ENCODE results near the gene LILRB4. TPM values are rescaled to one million over a fixed set of nuclear protein-coding genes. Genes with fewer than 3 reads are reported as not detected.
"Not testable (repeated sequence)": the region's sequence is repeated elsewhere in the genome, so short reads cannot be mapped to it uniquely, and the experiment has no call there.

LILRB4 gene
- total and polyA plus RNA-seq, 4 donors = 8.0 to 153 (median 19.0) TPM

DNA sequence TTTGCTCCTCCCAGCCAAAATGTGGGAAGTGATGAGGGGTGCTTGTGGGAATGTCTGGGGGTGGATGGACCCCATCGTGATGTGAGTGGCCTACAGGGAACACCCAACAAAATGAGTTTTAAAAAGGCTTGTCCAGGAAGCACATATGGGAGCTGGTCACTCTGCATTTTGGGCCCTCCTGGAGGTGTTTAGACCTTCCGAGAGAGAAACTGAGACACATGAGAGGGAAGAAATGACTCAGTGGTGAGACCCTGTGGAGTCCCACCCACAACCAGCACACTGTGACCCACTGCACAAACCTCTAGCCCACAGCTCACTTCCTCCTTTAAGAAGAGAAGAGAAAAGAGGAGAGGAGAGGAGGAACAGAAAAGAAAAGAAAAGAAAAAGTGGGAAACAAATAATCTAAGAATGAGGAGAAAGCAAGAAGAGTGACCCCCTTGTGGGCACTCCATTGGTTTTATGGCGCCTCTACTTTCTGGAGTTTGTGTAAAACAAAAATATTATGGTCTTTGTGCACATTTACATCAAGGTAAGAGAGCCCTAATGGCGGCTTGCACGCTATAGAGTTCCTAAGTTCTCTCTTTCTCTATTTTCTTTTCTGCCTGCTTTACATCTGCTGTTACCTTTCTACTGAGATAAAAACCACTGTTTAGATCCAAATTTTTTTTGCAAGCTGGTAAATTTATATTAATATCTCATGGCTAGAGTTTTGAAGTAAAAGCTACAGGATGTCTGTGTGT lies 45.8 kb upstream of the LILRB4 start:
- H3K4me1 ChIP-seq (ENCODE audit: control insufficient read depth in 5 of 5, insufficient read depth in 5 of 5, low read length in 5 of 5) = no peaks in the 10 kb centered on the region
- peak; percentile 19 for ATAC-seq (ENCODE audit: insufficient read depth, low FRiP score)
- TF ChIP-seq, protein P1, sequence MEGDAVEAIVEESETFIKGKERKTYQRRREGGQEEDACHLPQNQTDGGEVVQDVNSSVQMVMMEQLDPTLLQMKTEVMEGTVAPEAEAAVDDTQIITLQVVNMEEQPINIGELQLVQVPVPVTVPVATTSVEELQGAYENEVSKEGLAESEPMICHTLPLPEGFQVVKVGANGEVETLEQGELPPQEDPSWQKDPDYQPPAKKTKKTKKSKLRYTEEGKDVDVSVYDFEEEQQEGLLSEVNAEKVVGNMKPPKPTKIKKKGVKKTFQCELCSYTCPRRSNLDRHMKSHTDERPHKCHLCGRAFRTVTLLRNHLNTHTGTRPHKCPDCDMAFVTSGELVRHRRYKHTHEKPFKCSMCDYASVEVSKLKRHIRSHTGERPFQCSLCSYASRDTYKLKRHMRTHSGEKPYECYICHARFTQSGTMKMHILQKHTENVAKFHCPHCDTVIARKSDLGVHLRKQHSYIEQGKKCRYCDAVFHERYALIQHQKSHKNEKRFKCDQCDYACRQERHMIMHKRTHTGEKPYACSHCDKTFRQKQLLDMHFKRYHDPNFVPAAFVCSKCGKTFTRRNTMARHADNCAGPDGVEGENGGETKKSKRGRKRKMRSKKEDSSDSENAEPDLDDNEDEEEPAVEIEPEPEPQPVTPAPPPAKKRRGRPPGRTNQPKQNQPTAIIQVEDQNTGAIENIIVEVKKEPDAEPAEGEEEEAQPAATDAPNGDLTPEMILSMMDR (IDR thresholded peaks at IDR 0.05; ENCODE audit: control extremely low read depth, extremely low read depth) = no peak
- no peaks in the 10 kb centered on the region for H3K36me3 ChIP-seq (ENCODE audit: control insufficient read depth in 4 of 4, insufficient read depth in 4 of 4, low read length in 4 of 4)
- no peak overlapping the region for H3K27ac ChIP-seq (ENCODE audit: low read depth in 1 of 2, low read length in 1 of 2)
- DNase-seq = no peak
- no peaks in the 10 kb centered on the region for H3K27me3 ChIP-seq (ENCODE audit: control insufficient read depth in 3 of 3, insufficient read depth in 3 of 3, low read length in 2 of 3)
- H3K9me3 ChIP-seq (ENCODE audit: control insufficient read depth in 4 of 4, insufficient read depth in 3 of 4, low read length in 3 of 4) = peaks cover 0 to 3% (median 1%) of the 10 kb centered on the region in 4 donors
- H3K4me3 ChIP-seq = no peak overlapping the region
- 65 to 82% methylated on average over 5 of the region's 5 CpGs for WGBS, 2 donors
- no peak overlapping the region for H3K9ac ChIP-seq (ENCODE audit: insufficient read depth in 1 of 2, low read length in 2 of 2)

- Histone ChIP-seq H3K27ac (ENCODE audit: low read depth in 1 of 2, low read length in 1 of 2) (no peak overlapping the region), H3K9me3 (ENCODE audit: control insufficient read depth in 4 of 4, insufficient read depth in 3 of 4, low read length in 3 of 4) (peaks cover 0 to 2% (median 0%) of the 10 kb centered on the region in 4 donors), H3K4me1 (ENCODE audit: control insufficient read depth in 5 of 5, insufficient read depth in 5 of 5, low read length in 5 of 5) (no peaks in the 10 kb centered on the region), H3K36me3 (ENCODE audit: control insufficient read depth in 4 of 4, insufficient read depth in 4 of 4, low read length in 4 of 4) (no peaks in the 10 kb centered on the region), H3K9ac (ENCODE audit: insufficient read depth in 1 of 2, low read length in 2 of 2) (no peak overlapping the region), H3K4me3 (no peak overlapping the region), H3K27me3 (ENCODE audit: control insufficient read depth in 3 of 3, insufficient read depth in 3 of 3, low read length in 2 of 3) (no peaks in the 10 kb centered on the region)
- ATAC-seq (ENCODE audit: insufficient read depth, low FRiP score) (no peak), DNase-seq (no peak)
- TF ChIP-seq, protein P1 (IDR thresholded peaks at IDR 0.05; ENCODE audit: control extremely low read depth, extremely low read depth) = no peak
- 81 to 89% methylated on average over 4 of the region's 4 CpGs for WGBS, 2 donors
Observed at GRCh38 chr19:54620464-54620863, 42.3 kb upstream of the LILRB4 start.

GRCh38 chr19:54622431-54622830 lies 40.4 kb upstream of the LILRB4 start:
- no peak for DNase-seq
- no peaks in the 10 kb centered on the region for H3K27me3 ChIP-seq (ENCODE audit: control insufficient read depth in 3 of 3, insufficient read depth in 3 of 3, low read length in 2 of 3)
- H3K4me3 ChIP-seq = no peak overlapping the region
- peaks cover 0 to 4% (median 0%) of the 10 kb centered on the region in 4 donors for H3K9me3 ChIP-seq (ENCODE audit: control insufficient read depth in 4 of 4, insufficient read depth in 3 of 4, low read length in 3 of 4)
- H3K9ac ChIP-seq (ENCODE audit: insufficient read depth in 1 of 2, low read length in 2 of 2) = no peak overlapping the region
- no peaks in the 10 kb centered on the region for H3K4me1 ChIP-seq (ENCODE audit: control insufficient read depth in 5 of 5, insufficient read depth in 5 of 5, low read length in 5 of 5)
- H3K36me3 ChIP-seq (ENCODE audit: control insufficient read depth in 4 of 4, insufficient read depth in 4 of 4, low read length in 4 of 4) = no peaks in the 10 kb centered on the region
- TF ChIP-seq, protein P1 (IDR thresholded peaks at IDR 0.05; ENCODE audit: control extremely low read depth, extremely low read depth) = no peak
- no peak overlapping the region for H3K27ac ChIP-seq (ENCODE audit: low read depth in 1 of 2, low read length in 1 of 2)
- WGBS, 2 donors = 65 to 77% methylated on average over 4 of the region's 4 CpGs
- ATAC-seq (ENCODE audit: insufficient read depth, low FRiP score) = no peak

- not testable (repeated sequence) for H3K27ac ChIP-seq (ENCODE audit: low read depth in 1 of 2, low read length in 1 of 2); DNase-seq; H3K9ac ChIP-seq (ENCODE audit: insufficient read depth in 1 of 2, low read length in 2 of 2); H3K4me3 ChIP-seq; H3K36me3 ChIP-seq (ENCODE audit: control insufficient read depth in 4 of 4, insufficient read depth in 4 of 4, low read length in 4 of 4); ATAC-seq (ENCODE audit: insufficient read depth, low FRiP score); H3K27me3 ChIP-seq (ENCODE audit: control insufficient read depth in 3 of 3, insufficient read depth in 3 of 3, low read length in 2 of 3); H3K9me3 ChIP-seq (ENCODE audit: control insufficient read depth in 4 of 4, insufficient read depth in 3 of 4, low read length in 3 of 4); H3K4me1 ChIP-seq (ENCODE audit: control insufficient read depth in 5 of 5, insufficient read depth in 5 of 5, low read length in 5 of 5)
- WGBS, 2 donors = 71% methylated on average over 8 to 10 of the region's 10 CpGs
Observed at GRCh38 chr19:54624234-54624633, 38.6 kb upstream of the LILRB4 start.

DNA sequence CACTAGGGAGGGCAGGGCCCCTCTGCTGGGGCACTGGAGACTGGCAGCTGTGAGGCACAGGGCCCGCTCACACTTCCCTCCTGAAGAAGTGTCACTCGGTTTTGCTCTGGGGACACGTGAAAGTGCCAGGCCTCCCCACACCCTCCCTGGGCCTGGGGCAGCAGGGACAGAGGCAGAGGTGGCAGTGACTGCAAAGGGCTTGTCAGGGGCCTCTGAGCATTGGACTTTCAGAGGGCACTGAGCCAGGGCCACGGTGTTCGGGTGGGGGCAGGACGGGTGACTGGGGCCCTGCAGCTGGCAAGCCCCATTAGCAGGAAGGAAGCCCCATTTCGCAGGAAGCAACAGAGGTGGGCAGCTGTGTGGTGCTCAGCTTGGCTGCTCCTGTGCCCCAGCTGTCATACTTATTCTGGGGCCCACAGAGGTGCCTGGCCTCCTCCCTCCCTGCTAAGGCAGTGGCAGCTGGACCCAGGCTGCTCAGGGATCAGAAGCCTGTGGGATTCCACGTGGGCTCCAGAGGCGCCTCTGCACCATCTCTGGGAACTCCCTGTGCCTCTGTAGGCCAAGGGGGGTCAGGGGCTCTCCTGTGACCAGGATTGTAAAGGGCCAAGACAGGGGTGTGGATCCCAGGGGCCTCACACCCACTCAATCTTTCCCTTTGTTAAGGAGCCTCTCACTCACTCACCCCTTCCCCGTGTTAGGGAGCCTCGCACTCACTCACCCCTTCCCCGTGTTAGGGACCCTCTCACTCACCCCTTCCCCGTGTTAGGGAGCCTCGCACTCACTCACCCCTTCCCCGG lies 37.7 kb upstream of the LILRB4 start:
- not testable (repeated sequence) for ATAC-seq (ENCODE audit: insufficient read depth, low FRiP score); H3K27ac ChIP-seq (ENCODE audit: low read depth in 1 of 2, low read length in 1 of 2); H3K27me3 ChIP-seq (ENCODE audit: control insufficient read depth in 3 of 3, insufficient read depth in 3 of 3, low read length in 2 of 3); H3K4me3 ChIP-seq; H3K36me3 ChIP-seq (ENCODE audit: control insufficient read depth in 4 of 4, insufficient read depth in 4 of 4, low read length in 4 of 4); H3K9me3 ChIP-seq (ENCODE audit: control insufficient read depth in 4 of 4, insufficient read depth in 3 of 4, low read length in 3 of 4); DNase-seq; H3K9ac ChIP-seq (ENCODE audit: insufficient read depth in 1 of 2, low read length in 2 of 2); H3K4me1 ChIP-seq (ENCODE audit: control insufficient read depth in 5 of 5, insufficient read depth in 5 of 5, low read length in 5 of 5)
- WGBS, 2 donors = 48 to 59% methylated on average over 14 of the region's 15 CpGs

Data from lung (tissue), 12 donors.